ENCODE measurements around the gene TNIP2.
"Not testable (repeated sequence)": the region's sequence is repeated elsewhere in the genome, so short reads cannot be mapped to it uniquely, and the experiment has no call there.

Gene TNIP2

DNA sequence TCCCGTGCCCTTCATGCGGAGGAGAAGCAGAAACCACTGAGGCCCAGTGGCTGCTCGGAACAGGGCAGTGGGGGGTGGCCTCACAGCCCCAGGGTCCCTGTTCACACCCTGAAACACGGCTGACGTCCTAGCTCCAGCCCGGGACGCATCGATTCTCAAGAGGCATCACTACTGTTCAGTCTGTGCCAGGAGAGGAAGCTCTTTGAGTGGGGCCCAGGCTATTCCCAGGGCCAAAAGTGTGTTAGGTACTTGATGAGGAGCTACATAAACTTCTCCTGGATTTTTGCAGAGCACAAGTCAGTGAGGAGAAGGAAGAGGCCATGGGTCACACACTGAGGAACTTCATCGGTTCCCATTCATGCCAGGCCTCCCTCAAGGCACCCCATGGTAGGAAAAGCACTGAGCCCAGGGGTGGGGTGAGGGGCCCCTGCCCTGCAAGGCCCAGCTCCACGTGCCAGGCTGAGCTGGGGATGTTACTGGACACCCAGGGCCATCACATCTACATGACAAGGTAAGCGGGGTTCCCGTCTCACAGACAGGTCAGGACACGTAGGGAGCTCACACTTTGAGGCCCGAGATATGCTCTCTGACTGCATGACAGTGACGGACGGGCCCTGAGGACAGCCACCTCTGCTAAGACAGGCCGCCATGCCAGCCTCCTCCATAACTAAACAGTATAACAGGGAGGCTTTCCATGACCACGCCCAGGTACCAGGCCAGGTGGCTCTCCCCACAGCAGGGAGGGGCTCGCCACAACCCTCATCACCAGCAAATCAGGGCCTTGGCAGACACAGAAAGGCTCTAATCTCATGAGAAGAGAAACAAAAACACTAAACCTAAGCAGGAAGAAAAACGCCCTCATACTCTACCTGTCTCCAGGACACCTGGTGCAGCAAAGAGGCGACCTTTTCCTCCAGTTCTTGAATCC, 12.4 kb downstream of the TNIP2 start:
- no peak for DNase-seq

DNA sequence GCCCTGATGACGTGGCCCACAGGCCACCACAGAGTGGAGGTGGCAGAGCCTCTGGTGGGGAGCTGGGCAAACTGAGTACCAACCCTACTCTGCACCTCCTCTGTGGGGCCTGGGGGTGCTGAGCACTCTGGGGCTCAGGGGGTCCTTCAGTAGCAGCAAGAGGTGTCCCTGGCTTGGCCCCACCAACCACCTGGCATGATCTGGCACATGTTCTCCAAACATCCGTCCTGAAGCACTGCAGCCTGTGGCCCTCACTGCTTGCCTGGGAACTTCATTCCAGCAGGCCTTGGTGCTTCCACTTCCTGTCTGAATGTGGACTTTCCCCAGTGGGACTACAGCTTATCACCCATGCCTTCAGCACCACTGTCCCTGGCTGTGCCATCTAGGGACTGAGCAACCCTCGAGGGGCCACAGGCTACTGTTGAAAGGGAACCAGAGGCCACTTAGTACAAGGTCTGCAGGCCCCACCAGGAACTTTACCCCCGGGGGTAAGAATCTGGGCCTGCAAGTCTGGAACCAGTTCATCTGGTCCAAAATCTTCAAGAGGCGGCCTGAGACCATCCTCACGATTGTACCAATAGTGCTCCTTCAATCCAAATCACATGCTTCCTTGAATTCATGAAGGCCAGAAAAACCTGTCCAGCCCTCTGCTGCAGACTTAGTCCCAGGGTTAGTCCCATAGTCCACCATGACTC, 13.2 kb downstream of the TNIP2 start:
- no peak for DNase-seq

DNA sequence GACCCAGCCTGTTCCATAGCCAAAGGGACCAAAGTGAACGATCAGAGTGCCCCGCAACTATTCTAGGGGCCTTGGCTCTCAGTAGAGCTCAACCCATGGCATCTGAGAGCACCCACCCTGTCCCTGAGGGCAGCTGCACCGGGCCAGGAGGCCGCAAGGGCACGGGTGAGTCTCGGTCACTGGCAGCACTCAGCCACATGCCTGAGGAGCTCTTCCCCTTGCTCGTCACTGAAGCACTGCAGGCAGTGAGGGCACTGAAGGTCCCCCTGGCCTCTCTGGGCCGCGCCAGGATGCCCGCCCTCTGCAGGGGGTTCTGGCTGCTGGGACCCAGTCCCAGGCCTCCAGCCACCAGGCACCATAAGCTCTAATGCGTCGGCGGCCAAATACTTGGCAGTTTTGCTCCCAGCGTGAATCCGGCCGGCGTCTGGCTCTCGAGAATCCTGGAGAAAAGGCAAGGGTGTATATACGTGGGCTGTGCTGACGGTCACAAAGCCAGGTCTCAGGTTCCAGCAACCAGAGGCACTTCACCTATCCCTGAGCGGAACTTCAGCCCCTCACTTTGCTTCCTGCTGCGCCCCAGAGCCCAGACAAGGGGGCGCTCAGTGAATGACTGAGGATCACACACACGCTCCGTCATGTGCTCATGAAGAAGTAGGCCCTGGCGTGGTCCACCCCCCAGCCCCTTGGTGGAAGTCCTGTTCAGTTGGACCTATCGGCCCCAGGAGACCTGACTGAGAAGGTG, 13.9 kb downstream of the TNIP2 start:
- no peak for DNase-seq

DNA sequence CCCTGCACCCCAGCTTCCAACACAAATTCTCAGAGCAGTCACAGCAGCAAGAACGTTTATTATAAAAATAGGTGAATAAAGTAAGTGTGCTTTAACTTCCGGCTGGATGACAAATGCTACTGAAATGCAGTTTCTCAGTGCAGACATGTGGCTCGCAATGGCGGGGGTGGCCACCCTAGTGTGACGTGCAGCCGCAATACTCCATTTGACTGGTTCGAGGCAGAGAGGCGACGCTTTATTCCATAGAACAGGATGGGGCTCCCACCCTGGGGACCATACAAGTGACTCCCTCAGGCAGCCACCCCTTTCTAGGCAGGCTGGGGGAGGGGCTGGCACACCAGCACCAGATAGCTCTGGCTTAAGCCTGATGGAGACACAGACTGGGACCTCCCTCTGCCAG, 14.5 kb downstream of the TNIP2 start:
- DNase-seq: no peak

DNA sequence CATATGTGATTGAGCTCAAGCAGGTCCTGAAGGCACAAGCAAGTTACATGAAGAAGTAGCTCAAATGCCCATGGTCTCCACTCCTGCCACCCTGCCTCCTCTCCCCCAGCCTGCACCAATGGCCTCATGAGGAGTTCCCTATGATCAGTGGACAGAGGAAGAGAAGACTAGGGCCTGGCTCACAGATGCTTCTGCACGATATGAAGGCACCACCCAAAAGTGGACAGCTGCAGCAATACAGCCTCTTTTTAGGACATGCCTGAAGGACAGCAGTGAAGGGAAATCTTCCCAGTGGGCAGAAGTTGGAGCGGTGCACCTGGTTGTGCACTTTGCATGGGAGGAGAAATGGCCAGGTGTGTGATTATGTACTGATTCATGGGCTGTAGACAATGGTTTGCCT, 17.8 kb downstream of the TNIP2 start:
- not testable (repeated sequence) for DNase-seq

DNA sequence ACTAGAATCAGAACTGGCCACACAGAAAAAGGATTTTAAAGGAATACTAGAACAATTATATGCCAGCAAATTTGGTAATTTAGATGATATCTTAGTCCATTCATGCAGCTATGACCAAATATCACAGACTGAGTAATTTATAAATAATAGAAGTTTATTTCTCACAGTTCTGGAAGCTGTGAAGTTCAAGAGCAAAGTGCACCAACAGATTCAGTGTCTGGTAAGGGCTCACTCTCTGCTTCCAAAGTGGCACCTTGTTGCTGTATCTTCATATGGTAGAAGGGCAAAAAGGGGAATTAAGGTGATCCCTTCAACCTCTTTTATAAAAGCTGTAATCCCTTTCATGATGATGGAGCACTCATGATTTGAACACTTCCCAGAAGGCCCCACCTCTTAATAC, 20.3 kb downstream of the TNIP2 start:
- no peak for DNase-seq

DNA sequence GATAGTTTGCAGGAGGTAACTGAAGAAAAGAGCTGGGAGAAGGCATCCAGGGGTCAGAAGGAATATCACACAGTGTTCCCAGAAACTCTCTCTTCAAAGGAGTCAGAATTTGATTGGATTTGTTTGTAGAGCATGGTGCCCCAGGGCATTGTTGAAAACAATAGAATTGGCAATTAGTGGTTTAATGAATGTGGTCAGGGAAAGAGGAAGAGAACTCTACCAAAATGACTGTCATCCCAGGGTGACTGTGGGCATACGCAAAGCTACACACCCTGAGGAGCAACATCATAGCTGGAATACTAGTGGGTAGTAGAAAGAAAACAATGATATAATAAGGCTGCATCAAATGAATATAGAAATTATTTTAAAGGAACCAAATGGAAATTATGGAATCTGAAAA, 21.5 kb downstream of the TNIP2 start:
- DNase-seq: no peak

DNA sequence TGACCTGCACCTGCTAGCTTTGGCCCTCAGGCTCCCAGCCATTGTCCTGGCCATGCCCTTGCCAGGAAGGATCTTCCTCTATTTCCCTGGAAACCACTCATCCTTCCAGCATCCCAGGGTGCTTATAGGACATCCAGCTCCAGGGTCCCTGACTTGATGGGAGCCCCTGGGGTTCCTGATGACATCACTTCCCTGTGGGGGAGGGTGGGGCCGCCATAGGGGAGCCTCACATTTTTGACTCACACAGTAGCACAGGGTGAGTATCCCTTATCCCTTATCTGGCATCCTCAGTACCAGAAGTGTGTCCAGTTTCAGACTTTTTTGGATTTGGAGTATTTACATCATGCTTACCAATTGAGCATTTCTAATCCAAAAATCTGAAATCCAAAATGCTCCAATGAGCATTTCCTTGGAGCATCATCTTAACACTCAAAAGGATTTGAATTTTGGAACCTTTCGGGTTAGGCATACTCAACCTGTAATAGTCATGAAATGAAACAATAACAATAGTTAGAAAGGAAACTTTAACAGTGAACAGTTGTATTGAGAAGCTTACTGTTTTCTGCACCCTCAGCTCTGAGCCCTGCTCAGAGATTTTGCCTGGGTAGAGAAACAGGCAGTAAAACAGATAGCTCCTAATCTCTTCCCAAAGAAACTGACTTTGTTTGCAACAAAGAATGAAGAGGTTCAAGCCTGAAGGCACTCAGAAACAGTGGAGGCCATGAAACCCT, 22.1 kb downstream of the TNIP2 start:
- DNase-seq: no peak

DNA sequence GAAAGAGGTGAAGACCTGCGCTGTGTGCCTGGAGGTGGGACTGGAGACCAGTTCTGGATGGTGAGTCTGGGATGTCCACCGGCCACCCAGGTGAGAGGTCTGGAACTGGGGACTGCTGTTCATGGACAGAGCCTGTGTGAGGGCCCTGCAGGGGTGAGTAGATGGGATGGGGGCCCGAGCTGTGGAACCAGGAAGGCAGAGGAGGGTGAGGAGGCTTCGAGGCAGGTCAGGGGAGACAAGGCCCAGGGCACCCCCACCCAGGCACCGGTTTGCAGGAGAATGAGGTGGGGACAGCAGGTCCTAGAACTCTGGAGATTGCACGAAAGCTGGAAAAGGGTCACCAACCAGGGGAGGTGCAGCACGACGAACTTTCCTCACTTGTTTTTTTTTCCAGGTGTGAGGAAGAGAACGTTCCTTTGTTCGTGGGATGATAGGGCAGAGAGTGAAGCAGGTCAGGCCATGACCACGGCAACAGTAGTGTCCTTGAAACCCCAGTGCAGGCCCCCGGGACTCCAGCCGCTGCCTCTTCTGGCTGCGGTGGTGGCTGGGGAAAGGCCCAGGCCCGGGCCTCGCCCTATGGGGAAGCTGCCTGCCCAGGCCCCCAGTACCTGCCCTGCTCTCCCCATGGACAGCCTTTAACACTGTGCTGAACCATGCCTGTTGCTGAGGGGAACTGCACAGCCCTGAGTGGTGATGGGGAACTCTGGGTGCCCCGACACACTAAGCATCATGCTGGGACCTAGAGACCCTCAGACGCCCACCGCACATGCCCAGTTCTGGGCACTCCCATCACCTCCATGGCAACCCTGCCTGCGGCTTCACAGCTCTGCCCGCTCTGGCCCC, 22.9 kb downstream of the TNIP2 start:
- no peak for DNase-seq

DNA sequence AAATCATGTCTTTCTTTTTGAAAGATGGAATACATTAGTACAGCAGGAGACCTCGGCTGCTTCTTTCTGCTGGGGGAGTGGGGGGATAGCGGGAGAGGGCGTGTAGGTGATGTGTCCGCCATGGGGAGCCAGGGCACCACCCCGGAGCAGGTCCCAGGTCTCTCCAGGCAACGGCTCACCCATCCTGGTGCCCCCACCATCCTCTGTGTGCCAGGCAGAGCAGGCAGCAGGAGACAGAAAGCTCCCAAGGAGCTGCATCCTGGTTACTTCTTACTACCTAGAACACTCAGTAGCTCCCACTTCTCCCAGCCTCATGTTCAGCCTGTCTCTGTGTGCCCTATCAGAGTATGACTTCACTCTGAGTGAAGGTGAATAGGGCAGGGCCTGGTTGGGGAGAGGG, 23.6 kb downstream of the TNIP2 start:
- DNase-seq: no peak

DNA sequence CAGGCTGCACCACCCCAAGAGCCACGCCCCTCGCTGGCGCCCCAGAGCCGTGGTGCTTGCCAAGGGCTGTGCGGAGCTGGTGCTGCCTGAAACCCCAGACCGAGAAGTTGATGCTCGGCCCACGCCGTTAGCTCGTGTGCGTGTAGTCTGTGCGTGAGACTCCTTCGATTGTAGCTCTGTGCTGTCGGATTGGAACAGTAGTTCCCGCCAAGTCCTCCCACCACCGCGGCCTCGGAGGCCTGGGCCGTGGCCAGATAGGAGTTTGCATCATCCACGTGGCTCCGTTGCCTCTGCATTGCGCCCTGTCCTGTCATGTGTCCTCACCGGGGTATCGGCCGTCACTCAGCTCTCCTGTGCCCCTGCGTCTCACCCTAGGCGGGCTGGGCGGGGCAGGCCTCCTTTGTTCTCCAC, 24.2 kb downstream of the TNIP2 start:
- no peak for DNase-seq

DNA sequence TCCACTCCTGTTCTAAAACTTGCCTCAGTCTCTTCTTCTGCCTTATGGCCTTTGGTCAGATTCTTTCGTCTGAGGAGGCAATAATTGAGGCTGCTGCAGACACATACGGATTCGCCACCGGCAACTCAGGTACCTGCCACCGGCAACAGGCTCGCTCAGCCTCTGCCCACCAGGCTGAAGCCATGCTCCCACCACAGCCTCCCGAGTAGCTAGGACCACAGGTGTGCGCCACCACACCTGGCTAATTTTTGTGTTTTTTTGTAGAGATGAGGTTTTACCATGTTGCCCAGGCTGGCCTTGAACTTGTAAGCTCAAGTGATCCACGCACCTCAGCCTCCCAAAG, 26.6 kb downstream of the TNIP2 start:
- DNase-seq: no peak

DNA sequence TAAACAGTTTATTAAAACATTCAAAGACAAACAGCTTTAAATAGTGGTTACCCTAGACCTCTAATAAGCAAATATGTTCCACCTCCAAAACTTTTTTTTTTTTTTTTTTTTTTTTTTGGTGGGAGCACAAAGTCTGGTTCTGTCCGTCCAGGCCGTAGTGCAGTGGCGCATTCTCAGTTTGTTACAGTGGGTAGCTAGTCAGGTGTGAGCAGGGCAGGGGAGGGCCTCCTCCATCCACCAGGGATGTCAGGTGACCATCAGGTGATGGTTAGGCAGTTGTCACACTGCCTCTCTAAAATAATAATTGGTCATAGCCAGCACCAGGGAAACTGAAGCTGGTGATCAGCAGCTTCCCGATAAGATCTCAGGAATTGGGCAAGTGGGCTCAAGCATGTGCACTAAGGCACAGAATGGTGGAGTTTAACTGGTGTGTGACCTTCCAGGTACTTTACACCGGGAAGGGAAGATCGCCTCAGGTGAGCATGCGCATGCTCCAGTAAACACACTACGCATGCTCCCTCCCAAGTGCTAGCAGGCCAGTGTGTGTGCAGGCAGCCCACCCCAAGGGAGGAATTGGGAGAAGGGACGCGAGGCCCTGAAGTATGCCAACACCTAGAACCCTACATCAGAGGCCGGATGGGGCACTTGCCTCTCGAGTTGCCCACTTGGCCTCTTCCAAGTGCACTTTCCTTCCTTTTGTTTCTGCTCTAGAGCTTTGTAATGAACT, 27.2 kb downstream of the TNIP2 start:
- no peak for DNase-seq

DNA sequence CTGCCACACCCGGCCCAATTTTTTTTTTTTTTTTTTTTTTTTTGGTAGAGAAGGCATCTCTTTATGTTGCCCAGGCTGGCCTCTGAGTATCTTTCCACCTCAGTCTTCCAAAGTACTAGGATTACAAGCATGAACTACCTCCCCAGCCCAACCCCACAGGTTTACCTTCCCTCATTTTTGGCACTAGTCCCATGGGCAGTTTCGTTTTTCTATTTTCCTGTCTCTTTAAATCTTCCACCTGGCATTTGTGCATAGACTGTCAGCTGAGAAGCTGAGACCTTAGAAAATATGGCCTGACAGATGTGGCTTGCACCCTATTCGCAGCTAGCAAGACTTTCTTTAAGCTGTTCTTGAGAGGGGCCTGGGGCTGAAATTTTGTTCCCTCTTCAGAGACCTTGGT, 27.9 kb downstream of the TNIP2 start:
- no peak for DNase-seq

DNA sequence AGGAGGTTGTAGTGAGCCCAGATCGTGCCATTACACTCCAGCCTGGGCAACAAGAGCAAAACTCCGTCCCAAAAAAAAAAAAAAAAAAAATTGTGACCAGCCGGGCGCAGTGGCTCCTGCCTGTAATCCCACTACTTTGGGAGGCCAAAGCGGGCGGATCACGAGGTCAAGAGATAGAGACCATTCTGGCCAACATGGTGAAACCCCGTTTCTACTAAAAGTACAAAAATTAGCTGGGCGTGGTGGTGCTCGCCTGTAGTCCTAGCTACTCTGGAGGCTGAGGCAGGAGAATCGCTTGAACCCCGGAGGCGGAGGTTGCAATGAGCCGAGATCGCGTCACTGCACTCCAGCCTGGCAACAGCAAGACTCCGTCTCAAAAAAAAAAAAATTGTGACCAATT, 29.3 kb downstream of the TNIP2 start:
- not testable (repeated sequence) for DNase-seq

DNA sequence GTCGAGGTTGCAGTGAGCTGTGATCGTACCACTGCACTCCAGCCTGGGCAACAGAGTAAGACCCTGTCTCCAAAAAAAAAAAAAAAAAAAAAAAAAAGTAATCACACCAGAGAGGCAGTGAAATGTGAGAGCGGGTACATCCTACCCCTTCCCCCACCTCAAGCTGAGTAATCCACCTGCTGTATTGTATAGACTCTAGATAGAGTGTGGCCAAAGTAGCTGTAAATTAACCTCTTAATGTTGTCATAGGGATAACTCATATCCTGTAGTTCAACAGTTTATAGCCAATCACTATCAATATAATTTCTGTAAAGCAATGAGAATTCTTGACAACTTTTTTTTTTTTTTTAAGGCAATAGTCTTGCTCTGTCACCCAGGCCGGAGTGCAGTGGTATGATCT, 30.8 kb downstream of the TNIP2 start:
- no peak for DNase-seq

DNA sequence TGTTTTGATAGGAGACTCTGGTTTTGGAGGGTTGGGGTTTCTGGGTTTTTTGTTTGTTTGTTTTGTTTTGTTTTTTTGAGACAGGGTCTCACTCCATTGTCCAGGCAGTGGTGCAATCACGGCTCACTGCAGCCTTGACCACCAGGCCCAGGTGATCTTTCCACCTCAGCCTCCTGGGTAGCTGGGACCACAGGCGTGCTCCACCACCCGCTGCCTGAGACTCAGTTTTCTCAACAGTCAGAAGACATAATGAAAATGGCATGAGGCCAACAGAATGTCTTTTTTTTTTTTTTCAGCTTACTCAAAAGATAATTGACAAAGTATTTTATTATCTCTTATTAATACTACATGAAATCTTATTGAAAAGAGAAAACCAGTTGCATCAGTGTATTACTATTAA, 32.4 kb downstream of the TNIP2 start:
- no peak for DNase-seq

DNA sequence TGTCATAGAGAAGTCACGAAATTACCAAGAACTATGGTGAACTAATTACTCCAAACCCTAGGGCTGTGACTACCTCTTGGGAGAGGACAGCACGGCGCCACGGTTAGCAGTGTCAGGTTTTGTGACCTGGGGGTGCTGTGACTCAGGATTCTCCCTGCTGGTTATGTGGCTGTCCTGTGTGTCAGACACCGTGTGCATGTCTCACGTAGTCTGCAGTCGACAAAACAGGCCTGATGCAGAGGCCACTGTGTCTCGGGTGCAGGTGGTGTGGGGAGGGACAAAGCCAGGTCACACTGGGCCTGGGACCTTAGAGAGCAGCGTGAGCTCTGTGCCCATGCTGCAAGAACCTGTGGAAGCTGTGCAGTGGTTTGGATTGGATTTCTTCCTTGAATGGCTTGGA, 34.1 kb downstream of the TNIP2 start:
- no peak for DNase-seq

DNA sequence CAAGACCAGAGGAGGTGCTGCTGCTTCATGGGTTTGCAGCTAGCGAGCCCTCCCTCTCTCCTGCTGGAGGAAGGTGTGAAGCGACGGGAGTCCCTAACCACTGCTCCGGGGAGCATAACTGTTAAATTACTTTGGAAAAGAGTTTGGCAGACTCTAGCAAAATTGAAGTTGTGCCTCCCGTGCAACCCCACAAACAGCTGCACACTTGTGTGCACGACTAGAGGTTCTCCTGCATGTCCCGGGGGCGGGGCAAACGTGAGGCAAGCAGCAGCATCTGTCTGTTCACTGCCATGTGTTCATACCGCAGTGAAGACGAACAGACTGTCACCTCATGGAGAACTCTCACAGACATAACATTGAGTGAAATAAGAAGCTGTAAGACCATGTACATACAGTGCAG, 34.5 kb downstream of the TNIP2 start:
- DNase-seq: no peak

DNA sequence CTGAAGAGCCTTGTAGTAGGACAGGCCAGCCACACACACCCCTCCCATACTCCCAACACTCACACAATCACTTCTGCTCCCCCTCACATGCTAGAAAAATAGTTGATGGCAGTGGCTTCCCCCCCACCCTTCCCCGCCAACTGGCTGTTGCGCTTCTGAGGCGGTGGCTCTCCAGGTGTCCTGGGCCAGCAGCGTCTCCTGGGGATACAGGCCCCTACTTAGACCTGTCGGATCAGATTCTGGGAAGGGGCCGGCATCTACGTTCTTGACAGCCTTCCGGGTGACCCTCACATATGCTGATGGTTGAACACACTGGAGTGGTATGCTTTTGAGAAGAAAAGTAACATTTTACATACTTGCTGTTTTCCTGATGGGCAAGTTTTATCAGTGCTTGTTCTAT, 39.9 kb downstream of the TNIP2 start:
- no peak for DNase-seq

DNA sequence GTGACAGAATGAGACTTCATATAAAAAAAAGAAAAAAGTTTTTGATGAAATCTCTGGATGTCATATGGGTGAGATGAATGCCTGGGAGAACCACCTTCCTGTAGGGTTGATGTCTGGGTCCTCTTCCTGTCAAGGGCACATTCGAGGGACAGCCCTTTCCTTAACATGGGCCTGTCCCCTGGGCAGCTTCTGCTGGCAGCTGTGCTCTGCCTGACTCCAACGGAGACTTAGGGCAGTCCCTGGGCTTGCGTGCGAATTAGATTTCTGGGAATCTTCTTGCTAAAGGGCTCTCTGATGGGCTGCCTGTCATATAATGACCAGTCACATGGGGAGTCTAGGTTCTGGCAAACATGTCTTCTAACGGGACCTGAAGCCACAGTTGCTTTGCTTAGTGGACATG, 40.7 kb downstream of the TNIP2 start:
- no peak for DNase-seq
